GM12892 (cell line): ENCODE results near the gene CCDC92.

Experiments used
- POLR2A ChIP-seq: IDR thresholded peaks from 2 replicates; pipeline ENCODE4 v1.6.1; 2011; ENCODE audit warnings: low read depth, low read length, control low read depth
- POLR2AphosphoS5 ChIP-seq: IDR thresholded peaks from 2 replicates; pipeline ENCODE4 v1.6.1; 2011; ENCODE audit warnings: low read depth, low read length, control low read depth
- TAF1 ChIP-seq: IDR thresholded peaks from 2 replicates; pipeline ENCODE4 v1.6.1; 2011; ENCODE audit warnings: low read depth, mild to moderate bottlenecking, control low read depth, low read length, borderline replicate concordance

DNA sequence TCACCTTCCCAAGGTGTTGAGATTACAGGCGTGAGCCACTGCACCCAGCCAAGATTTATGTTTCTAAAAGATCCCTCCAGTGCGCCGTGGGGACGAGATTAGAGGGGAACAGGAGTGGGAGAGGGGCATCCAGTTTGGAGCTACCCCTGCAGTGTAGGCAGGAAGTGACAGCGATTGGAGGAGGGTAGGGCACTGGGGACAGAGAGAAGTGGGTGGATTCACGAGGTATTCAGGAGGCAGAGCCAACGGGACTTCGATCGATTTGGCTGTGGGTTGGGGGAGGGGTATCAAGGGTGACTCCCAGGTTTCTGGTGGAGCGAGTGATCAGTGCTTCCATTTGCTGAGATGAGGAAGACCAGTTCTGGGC is 82.1 kb downstream of the CCDC92 start:
- TF ChIP-seq POLR2AphosphoS5: no peak
- no peak for TF ChIP-seq POLR2A
- no peak for TF ChIP-seq TAF1
